GM12878 (cell line): ENCODE data around the gene RPGRIP1L. TPM values are rescaled to one million over a fixed set of nuclear protein-coding genes. Genes with fewer than 3 reads are reported as not detected.

ENCODE experiments used
- ATAC-seq: fragments of 200-7000 bp; cut with Tn5 transposase; 3 replicates; pipeline ENCODE4 v1.9.1; 2020; ENCODE audit warnings: mild to moderate bottlenecking, moderate library complexity
- BruUV-seq: library from RNA; stranded (reverse); fragments of 400-500 nt; replicated peaks from 2 replicates; lab custom pipeline; 2021; lab: Mats Ljungman, UMichigan
- CTCF ChIA-PET: fragments of 300-600 bp; sonication (Branson Sonifier 250); formaldehyde crosslinking; extraction: SDS; loops from one replicate; lab custom pipeline; 2021; ENCODE audit warnings: inconsistent platforms; lab: Yijun Ruan, JAX
- POLR2A ChIA-PET: fragments of 350-600 bp; formaldehyde crosslinking; extraction: SDS; loops from one replicate; lab custom pipeline; 2021; ENCODE audit warnings: inconsistent platforms; lab: Charles Lee
- RAD21 ChIA-PET: fragments of 300-600 bp; sonication (Branson Sonifier 250); formaldehyde crosslinking; loops from one replicate; lab custom pipeline; 2023; ENCODE audit warnings: antibody characterized with exemption; ENCODE audit not compliant: unreplicated experiment; lab: Charles Lee
- SMC1A ChIA-PET: fragments of 300-600 bp; sonication (Branson Sonifier 250); formaldehyde crosslinking; loops from one replicate; lab custom pipeline; 2023; ENCODE audit not compliant: unreplicated experiment, uncharacterized antibody; lab: Charles Lee
- DNase-seq: peaks from one replicate; pipeline ENCODE4 v3.0.0-alpha.2; 2011; ENCODE audit warnings: low read depth, low spot score
- FAIRE-seq: peaks from 3 replicates; lab custom pipeline; 2011; peaks lifted over from hg19 to GRCh38; lab: Jason Lieb, UNC
- H2AFZ ChIP-seq: 2 replicates; pipeline ENCODE4 v1.6.0; 2011; ENCODE audit warnings: low read depth, low read length, control low read depth; ENCODE audit not compliant: control insufficient read depth
- H3K27ac ChIP-seq: 2 replicates; pipeline ENCODE4 v1.5.1; 2011; ENCODE audit warnings: control low read depth; ENCODE audit not compliant: control insufficient read depth, insufficient read depth
- H3K27me3 ChIP-seq, 2 experiments: replicated peaks in 1 of 2; 2 replicates each; pipeline versions ENCODE4 v1.6.0 to v1.6.1; 2011; ENCODE audit warnings: low read length in 1 of 2; ENCODE audit not compliant: control insufficient read depth in 2 of 2, insufficient read depth in 2 of 2
- H3K36me3 ChIP-seq, 2 experiments: 2 replicates each; pipeline ENCODE4 v1.5.1; 2011; ENCODE audit warnings: low read length in 1 of 2; ENCODE audit not compliant: control insufficient read depth in 2 of 2, insufficient read depth in 2 of 2
- H3K4me1 ChIP-seq: 2 replicates; pipeline ENCODE4 v1.6.1; 2011; ENCODE audit warnings: mild to moderate bottlenecking, low read length, moderate library complexity, mixed read lengths; ENCODE audit not compliant: control insufficient read depth, insufficient read depth
- H3K4me2 ChIP-seq: 2 replicates; pipeline ENCODE4 v1.6.0; 2011; ENCODE audit warnings: control low read depth; ENCODE audit not compliant: control insufficient read depth, insufficient read depth
- H3K4me3 ChIP-seq: fragments of 200-600 bp; sonication (generic); 2 replicates; pipeline ENCODE4 v1.5.1; 2016
- H3K79me2 ChIP-seq: 2 replicates; pipeline ENCODE4 v1.6.0; 2011; ENCODE audit warnings: low read length; ENCODE audit not compliant: control insufficient read depth, insufficient read depth
- H3K9ac ChIP-seq: 2 replicates; pipeline ENCODE4 v1.8.0; 2011; ENCODE audit warnings: low read length, control low read depth, mixed read lengths; ENCODE audit not compliant: control insufficient read depth, insufficient read depth
- H3K9me3 ChIP-seq: replicated peaks from 3 replicates; pipeline ENCODE4 v1.5.1; 2011; ENCODE audit warnings: mild to moderate bottlenecking, low read length; ENCODE audit not compliant: control insufficient read depth, insufficient read depth
- H4K20me1 ChIP-seq: 2 replicates; pipeline ENCODE4 v1.6.0; 2011; ENCODE audit not compliant: control insufficient read depth, insufficient read depth
- BMI1 ChIP-seq: fragments of 450-650 bp; IDR thresholded peaks from 2 replicates; pipeline ENCODE4 v1.6.1; 2016; ENCODE audit warnings: mild to moderate bottlenecking, moderate library complexity, borderline replicate concordance
- EGR1 ChIP-seq, 2 experiments: IDR thresholded peaks; 1 replicate in 1 of 2; 2 replicates in 1 of 2; pipeline ENCODE4 v1.6.1; 2011 to 2012; ENCODE audit warnings: low read depth in 2 of 2, low read length in 2 of 2, borderline replicate concordance in 1 of 2, mild to moderate bottlenecking in 1 of 2, moderate library complexity in 1 of 2
- HDAC2 ChIP-seq: fragments of 200-600 bp; sonication (generic); IDR thresholded peaks from 2 replicates; pipeline ENCODE4 v1.6.1; 2017
- KDM1A ChIP-seq: fragments of 200-600 bp; sonication (generic); IDR thresholded peaks from 2 replicates; pipeline ENCODE4 v1.6.1; 2016; ENCODE audit warnings: borderline replicate concordance
- NFYB ChIP-seq: IDR thresholded peaks from 2 replicates; pipeline ENCODE4 v1.6.1; 2011; ENCODE audit warnings: low read depth, mild to moderate bottlenecking, low read length, improper control_type of control experiment, moderate library complexity; ENCODE audit not compliant: insufficient read depth
- POLR2AphosphoS2 ChIP-seq: IDR thresholded peaks from 2 replicates; pipeline ENCODE4 v1.6.1; 2011; ENCODE audit warnings: low read depth, mild to moderate bottlenecking, low read length, improper control_type of control experiment, moderate library complexity
- RB1 ChIP-seq: fragments of 450-650 bp; formaldehyde crosslinking; IDR thresholded peaks from 2 replicates; pipeline ENCODE4 v1.6.1; 2017; ENCODE audit warnings: mild to moderate bottlenecking, borderline replicate concordance
- SMAD5 ChIP-seq: IDR thresholded peaks from 2 replicates; pipeline ENCODE4 v1.6.1; 2016; ENCODE audit warnings: antibody characterized with exemption, low read depth
- SP1 ChIP-seq: IDR thresholded peaks from one replicate; pipeline ENCODE4 v1.6.1; 2011; ENCODE audit warnings: low read depth, low read length
- SUZ12 ChIP-seq: fragments of 200-600 bp; sonication (generic); IDR thresholded peaks from one replicate; pipeline ENCODE4 v1.6.1; 2018; ENCODE audit warnings: antibody characterized with exemption, mild to moderate bottlenecking; ENCODE audit not compliant: unreplicated experiment
- ZNF217 ChIP-seq: fragments of 450-650 bp; IDR thresholded peaks from 2 replicates; pipeline ENCODE4 v1.6.1; 2017; ENCODE audit warnings: antibody characterized with exemption, mild to moderate bottlenecking
- ZNF384 ChIP-seq: IDR thresholded peaks from 2 replicates; pipeline ENCODE4 v1.6.1; 2012; ENCODE audit warnings: low read depth, mild to moderate bottlenecking, low read length, improper control_type of control experiment, borderline replicate concordance
- ZZZ3 ChIP-seq: IDR thresholded peaks from 2 replicates; pipeline ENCODE4 v1.6.1; 2011; ENCODE audit warnings: low read depth; ENCODE audit not compliant: control insufficient read depth, insufficient read length
- WGBS: methylation state at CpG from one replicate; pipeline ENCODE4 v1.1.6; 2016; ENCODE audit warnings: low lambda C conversion rate; ENCODE audit not compliant: insufficient replicate concordance, insufficient coverage; ENCODE audit errors: missing lambda C conversion rate; 5-methylcytosine and 5-hydroxymethylcytosine counted together
- in situ Hi-C: fragments of 300-500 bp; cut with MboI; formaldehyde crosslinking; loops from 9 replicates; pipeline ENCODE4 v1.14.3; 2018; ENCODE audit warnings: mixed read lengths
- intact Hi-C: fragments of 100-400 bp; cut with micrococcal nuclease; formaldehyde crosslinking; loops from one replicate; pipeline ENCODE4 v1.14.2; 2022; ENCODE audit not compliant: unreplicated experiment
- polyA plus RNA-seq, 11 experiments: library from polyadenylated mRNA; depleted of rRNA in 4 of 11; unstranded in 6 of 11; stranded (reverse) in 5 of 11; fragments of >200 nt; fragmentation: Nextera tagmentation in 4 of 11; fragmentation: Illumina TruSeq in 1 of 11; extraction: Ambion mirVana in 4 of 11; extraction: Trizol in 1 of 11; gene quantifications; 1 replicate in 1 of 11; 2 replicates in 10 of 11; pipeline versions ENCODE4 v1.2.1 to v1.2.3, GENCODE V29; 2011 to 2016; ENCODE audit warnings: inconsistent platforms in 2 of 11, missing spikeins in 2 of 11, low read depth in 1 of 11
- total RNA-seq, 4 experiments: library from RNA; depleted of rRNA in 3 of 4; stranded (reverse); fragments of >200 nt in 3 of 4; fragmentation: Illumina TruSeq in 1 of 4; extraction: Trizol in 1 of 4; gene quantifications; 2 replicates each; pipeline versions ENCODE4 v1.2.1 to v1.2.3, GENCODE V29; 2013 to 2021
- TF ChIP-seq, protein P1 (sequence below): fragments of 450-650 bp; IDR thresholded peaks from 2 replicates; pipeline ENCODE4 v1.6.1; 2014; ENCODE audit warnings: mild to moderate bottlenecking

RPGRIP1L gene
- total and polyA plus RNA-seq, 10 of the 15 experiments (the other 5 are each of a cell fraction or from before 2014, with no cell fraction given) = 3.5 to 9.6 (median 4.4) TPM

DNA sequence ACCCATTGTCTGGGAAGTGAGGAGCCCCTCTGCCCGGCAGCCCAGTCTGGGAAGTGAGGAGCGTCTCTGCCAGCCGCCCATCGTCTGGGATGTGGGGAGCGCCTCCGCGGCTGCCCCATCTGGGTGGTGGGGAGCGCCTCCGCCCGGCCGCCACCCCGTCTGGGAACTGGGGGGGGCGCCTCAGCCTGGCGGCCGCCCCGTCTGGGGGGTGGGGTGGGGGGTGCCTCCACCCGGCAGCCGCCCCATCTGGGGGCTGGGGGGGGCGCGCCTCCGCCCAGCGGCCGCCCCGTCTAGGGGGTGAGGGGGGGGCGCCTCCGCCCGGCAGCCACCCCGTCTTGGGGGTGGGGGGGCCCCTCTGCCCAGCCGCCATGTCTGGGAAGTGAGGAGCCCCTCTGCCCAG lies 78.4 kb downstream of the RPGRIP1L start:
- no peak for TF ChIP-seq SMAD5
- TF ChIP-seq, protein P1, sequence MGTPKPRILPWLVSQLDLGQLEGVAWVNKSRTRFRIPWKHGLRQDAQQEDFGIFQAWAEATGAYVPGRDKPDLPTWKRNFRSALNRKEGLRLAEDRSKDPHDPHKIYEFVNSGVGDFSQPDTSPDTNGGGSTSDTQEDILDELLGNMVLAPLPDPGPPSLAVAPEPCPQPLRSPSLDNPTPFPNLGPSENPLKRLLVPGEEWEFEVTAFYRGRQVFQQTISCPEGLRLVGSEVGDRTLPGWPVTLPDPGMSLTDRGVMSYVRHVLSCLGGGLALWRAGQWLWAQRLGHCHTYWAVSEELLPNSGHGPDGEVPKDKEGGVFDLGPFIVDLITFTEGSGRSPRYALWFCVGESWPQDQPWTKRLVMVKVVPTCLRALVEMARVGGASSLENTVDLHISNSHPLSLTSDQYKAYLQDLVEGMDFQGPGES = no peak
- TF ChIP-seq POLR2AphosphoS2 = no peak
- no peak for TF ChIP-seq SUZ12
- TF ChIP-seq NFYB = no peak
- TF ChIP-seq ZZZ3 = no peak
- no peak for TF ChIP-seq HDAC2
- Histone ChIP-seq H3K36me3 (no peaks in the 10 kb centered on the region), H3K4me1 (no peaks in the 10 kb centered on the region), H3K9me3 (no peaks in the 10 kb centered on the region), H4K20me1 (no peaks in the 10 kb centered on the region), H2AFZ (no peak overlapping the region), H3K4me3 (no peak overlapping the region), H3K79me2 (no peaks in the 10 kb centered on the region), H3K27ac (no peak overlapping the region), H3K4me2 (no peak overlapping the region), H3K27me3 (no peaks in the 10 kb centered on the region), H3K9ac (no peak overlapping the region)
- SMC1A ChIA-PET = no interaction called here
- 100% methylated on average over 8 of the region's 29 CpGs for WGBS
- FAIRE-seq = no peak
- RAD21 ChIA-PET = no interaction called here
- no TSS peak for BruUV-seq
- no peak for ATAC-seq
- POLR2A ChIA-PET = no interaction called here
- CTCF ChIA-PET = no interaction called here
- intact Hi-C loops (no loop called here), in situ Hi-C loops (no loop called here)
- DNase-seq = no peak

DNA sequence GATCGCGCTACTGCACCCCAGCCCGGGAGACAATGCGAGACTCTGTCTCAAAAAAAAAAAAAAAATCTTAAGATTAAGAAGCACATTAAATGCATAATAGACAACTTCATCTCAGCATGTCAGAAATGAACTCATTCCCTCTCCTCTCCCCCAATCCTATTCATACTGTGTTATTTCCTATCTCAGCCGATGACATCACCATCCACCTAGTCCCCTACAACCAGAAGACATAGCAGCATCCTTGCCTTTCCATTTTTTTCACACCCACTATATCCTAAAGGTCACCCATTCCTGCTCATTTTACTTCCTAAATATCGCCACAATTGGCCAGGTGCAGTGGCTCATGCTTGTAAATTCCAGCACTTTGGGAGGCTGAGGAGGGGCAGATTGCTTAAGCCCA lies 81.3 kb downstream of the RPGRIP1L start:
- no TSS peak for BruUV-seq
- WGBS = 100% methylated on average over 6 of the region's 6 CpGs
- Histone ChIP-seq H3K4me3 (no peak overlapping the region), H3K4me1 (no peaks in the 10 kb centered on the region), H3K79me2 (no peaks in the 10 kb centered on the region), H2AFZ (no peak overlapping the region), H3K9me3 (no peaks in the 10 kb centered on the region), H3K36me3 (no peaks in the 10 kb centered on the region), H3K27ac (no peak overlapping the region), H3K4me2 (no peak overlapping the region), H4K20me1 (no peaks in the 10 kb centered on the region), H3K9ac (no peak overlapping the region), H3K27me3 (no peaks in the 10 kb centered on the region)
- in situ Hi-C loops = no loop called here
- CTCF ChIA-PET = no interaction called here
- intact Hi-C loops = no loop called here
- DNase-seq (no peak), ATAC-seq (no peak), FAIRE-seq (no peak)
- POLR2A ChIA-PET = no interaction called here
- RAD21 ChIA-PET = no interaction called here
- SMC1A ChIA-PET = no interaction called here
- TF ChIP-seq ZNF217 = no peak
- TF ChIP-seq RB1 = no peak
- TF ChIP-seq ZNF384 = no peak
- TF ChIP-seq KDM1A = no peak
- TF ChIP-seq EGR1 (IDR thresholded peaks at IDR 0.05; ENCODE audit: borderline replicate concordance in 1 of 2, low read depth in 2 of 2, low read length in 2 of 2) = no peak
- no peak for TF ChIP-seq BMI1
- TF ChIP-seq SP1 = no peak
